Lower leg skin (tissue), 3 donors: ENCODE results near the gene ZBTB20.

ENCODE experiments used
- POLR2A ChIP-seq, 2 donors: fragments of 450-650 bp; IDR thresholded peaks; one replicate each; pipeline ENCODE4 v1.6.1; 2016 to 2017; ENCODE audit warnings: antibody characterized with exemption in 2 of 2, mild to moderate bottlenecking in 1 of 2, moderate library complexity in 1 of 2
- TF ChIP-seq, protein P1 (sequence below), 3 donors: fragments of 450-650 bp; IDR thresholded peaks; one replicate each; pipeline ENCODE4 v1.5.1; 2016; ENCODE audit warnings: antibody characterized with exemption in 3 of 3, mild to moderate bottlenecking in 3 of 3, moderate library complexity in 2 of 3

DNA sequence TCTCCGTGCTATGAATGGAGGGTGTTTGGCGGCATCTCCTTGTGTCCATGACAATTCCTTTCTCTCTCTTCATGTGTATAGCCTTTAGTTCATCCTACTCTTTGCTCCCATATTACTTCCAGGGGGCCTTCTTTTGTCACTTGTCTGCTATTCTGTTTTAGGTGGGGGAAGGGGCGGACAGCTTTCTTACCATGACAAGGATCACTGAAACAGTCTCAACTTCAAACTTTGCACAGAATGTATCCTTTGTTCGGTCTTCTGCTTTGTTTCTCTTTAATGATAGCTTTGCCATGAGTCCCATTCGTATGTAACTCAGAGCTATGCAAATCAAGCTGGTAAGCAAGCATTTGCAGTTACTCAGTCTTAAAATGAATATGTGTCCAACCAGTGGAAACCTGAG is 559.1 kb downstream of the ZBTB20 start:
- TF ChIP-seq, protein P1, sequence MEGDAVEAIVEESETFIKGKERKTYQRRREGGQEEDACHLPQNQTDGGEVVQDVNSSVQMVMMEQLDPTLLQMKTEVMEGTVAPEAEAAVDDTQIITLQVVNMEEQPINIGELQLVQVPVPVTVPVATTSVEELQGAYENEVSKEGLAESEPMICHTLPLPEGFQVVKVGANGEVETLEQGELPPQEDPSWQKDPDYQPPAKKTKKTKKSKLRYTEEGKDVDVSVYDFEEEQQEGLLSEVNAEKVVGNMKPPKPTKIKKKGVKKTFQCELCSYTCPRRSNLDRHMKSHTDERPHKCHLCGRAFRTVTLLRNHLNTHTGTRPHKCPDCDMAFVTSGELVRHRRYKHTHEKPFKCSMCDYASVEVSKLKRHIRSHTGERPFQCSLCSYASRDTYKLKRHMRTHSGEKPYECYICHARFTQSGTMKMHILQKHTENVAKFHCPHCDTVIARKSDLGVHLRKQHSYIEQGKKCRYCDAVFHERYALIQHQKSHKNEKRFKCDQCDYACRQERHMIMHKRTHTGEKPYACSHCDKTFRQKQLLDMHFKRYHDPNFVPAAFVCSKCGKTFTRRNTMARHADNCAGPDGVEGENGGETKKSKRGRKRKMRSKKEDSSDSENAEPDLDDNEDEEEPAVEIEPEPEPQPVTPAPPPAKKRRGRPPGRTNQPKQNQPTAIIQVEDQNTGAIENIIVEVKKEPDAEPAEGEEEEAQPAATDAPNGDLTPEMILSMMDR (IDR thresholded peaks at IDR 0.05), result no peak
- no peak for TF ChIP-seq POLR2A (IDR thresholded peaks at IDR 0.05)
